ENCODE results near the gene RGS6. TPM values are rescaled to one million over a fixed set of nuclear protein-coding genes. Genes with fewer than 3 reads are reported as not detected.

Gene RGS6
- total RNA-seq, 2 experiments from 2014 or later = 0.10 to 0.44 TPM

DNA sequence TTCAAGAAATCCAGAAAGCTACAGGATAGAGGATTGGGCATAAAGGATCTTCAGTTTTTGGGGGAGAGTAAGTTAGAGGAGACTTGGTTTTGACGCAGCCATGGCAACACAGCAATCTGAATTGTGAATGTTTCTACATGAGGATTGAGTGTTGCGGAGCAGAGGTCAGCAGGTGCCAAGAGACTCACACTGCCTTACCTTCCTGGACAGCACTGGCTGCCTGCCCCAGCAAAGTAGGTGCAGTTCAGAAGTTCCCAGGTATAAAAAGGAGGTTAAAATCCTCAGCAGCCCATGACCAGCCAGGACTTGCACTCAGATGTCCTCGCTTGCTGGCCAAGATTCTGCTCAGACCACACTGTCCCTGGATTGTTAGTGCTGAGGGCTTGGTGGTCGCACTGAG is 590.6 kb downstream of the RGS6 start:
- Mint-ChIP-seq H3K4me1 (peaks cover 44% of the 10 kb centered on the region), H3K36me3 (peaks cover 8% of the 10 kb centered on the region)

GRCh38 chr14:72523424-72524294 is 591.4 kb downstream of the RGS6 start:
- no peak overlapping the region for H3K27ac Mint-ChIP-seq
- H3K9me3 Mint-ChIP-seq = peaks cover 11% of the 10 kb centered on the region
- no peak for DNase-seq
- H3K36me3 Mint-ChIP-seq = peaks cover 8% of the 10 kb centered on the region
- no peak overlapping the region for H3K4me3 Mint-ChIP-seq
- peaks cover 41% of the 10 kb centered on the region for H3K4me1 Mint-ChIP-seq
- peaks cover 5% of the 10 kb centered on the region for H3K27me3 Mint-ChIP-seq

More for the DNA sequence above, 590.6 kb downstream of the RGS6 start:
- Mint-ChIP-seq H3K27me3 (peaks cover 4% of the 10 kb centered on the region), H3K9me3 (peaks cover 11% of the 10 kb centered on the region), H3K27ac (no peak overlapping the region), H3K4me3 (no peak overlapping the region)
- no peak for DNase-seq

DNA sequence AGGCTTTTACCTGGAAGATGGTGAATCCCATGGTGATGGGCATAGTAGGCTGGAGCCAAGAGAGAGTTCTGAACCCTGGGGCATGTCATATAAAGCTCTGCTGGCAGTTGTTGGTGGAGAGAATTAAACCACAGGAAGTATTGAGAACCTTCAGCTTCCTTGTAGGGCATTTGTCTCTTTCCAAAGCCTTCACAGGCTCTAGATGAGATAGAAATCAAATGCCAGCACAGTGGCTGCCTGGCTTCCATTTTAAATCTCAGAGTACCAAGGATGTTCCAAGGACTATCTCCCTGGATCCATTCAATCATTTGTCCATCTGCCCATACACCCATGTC is 592.0 kb downstream of the RGS6 start:
- Mint-ChIP-seq H3K27ac (no peak overlapping the region), H3K4me3 (no peak overlapping the region), H3K36me3 (peaks cover 8% of the 10 kb centered on the region), H3K9me3 (peaks cover 11% of the 10 kb centered on the region), H3K27me3 (peaks cover 5% of the 10 kb centered on the region), H3K4me1 (peaks cover 36% of the 10 kb centered on the region)
- DNase-seq = no peak

GRCh38 chr14:72525087-72525915 is 593.1 kb downstream of the RGS6 start:
- no peak overlapping the region for H3K4me3 Mint-ChIP-seq
- peaks cover 8% of the 10 kb centered on the region for H3K36me3 Mint-ChIP-seq
- H3K9me3 Mint-ChIP-seq = peaks cover 6% of the 10 kb centered on the region
- H3K27ac Mint-ChIP-seq = no peak overlapping the region
- DNase-seq = no peak
- peaks cover 5% of the 10 kb centered on the region for H3K27me3 Mint-ChIP-seq
- H3K4me1 Mint-ChIP-seq = peaks cover 27% of the 10 kb centered on the region

DNA sequence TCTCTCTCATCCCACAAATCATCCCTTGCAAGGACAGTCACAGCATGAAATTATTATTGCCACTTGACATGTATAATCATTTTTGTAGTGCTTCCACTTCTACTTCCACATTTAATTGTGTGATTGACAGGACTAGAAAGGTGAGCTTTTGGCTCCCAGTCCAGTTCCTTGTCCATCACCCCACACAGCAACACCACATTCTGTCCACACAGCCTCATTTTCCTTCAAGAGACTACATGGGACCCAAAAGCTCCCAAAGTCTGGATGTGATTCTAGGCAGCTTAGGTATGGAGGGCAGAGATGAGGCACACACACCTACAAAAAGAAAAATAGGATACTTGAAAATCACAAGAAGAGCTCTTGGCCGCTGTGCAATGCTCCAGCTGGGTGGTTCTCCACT is 595.4 kb downstream of the RGS6 start:
- H3K36me3 Mint-ChIP-seq = peaks cover 4% of the 10 kb centered on the region
- H3K27ac Mint-ChIP-seq = no peak overlapping the region
- no peak for DNase-seq
- no peak overlapping the region for H3K4me3 Mint-ChIP-seq
- peaks cover 2% of the 10 kb centered on the region for H3K9me3 Mint-ChIP-seq
- H3K27me3 Mint-ChIP-seq = peaks cover 5% of the 10 kb centered on the region
- peaks cover 20% of the 10 kb centered on the region for H3K4me1 Mint-ChIP-seq

- peaks cover 5% of the 10 kb centered on the region for H3K27me3 Mint-ChIP-seq
- H3K4me3 Mint-ChIP-seq = no peak overlapping the region
- H3K4me1 Mint-ChIP-seq = peaks cover 23% of the 10 kb centered on the region
- peaks cover 4% of the 10 kb centered on the region for H3K36me3 Mint-ChIP-seq
- H3K27ac Mint-ChIP-seq = no peak overlapping the region
- H3K9me3 Mint-ChIP-seq = peaks cover 2% of the 10 kb centered on the region
- DNase-seq = no peak
Measured at GRCh38 chr14:72528059-72528862, 596.0 kb downstream of the RGS6 start.

DNA sequence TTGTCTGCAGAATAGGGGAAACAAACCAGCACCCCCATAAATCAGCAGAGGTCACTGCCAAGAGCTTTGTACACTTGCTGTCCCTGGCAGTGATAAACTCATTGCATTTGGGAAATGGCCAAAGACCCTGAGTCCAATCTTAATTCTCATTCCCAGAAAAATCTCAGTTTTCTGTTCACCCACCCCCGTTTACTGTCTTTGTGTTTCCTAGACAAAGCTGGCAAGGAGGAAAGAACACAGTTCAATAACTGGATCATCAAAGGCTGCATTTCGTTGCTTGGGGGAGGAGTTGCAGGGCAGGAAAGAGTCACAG is 596.6 kb downstream of the RGS6 start:
- Mint-ChIP-seq H3K27me3 (peaks cover 5% of the 10 kb centered on the region), H3K4me3 (no peak overlapping the region), H3K36me3 (peaks cover 8% of the 10 kb centered on the region), H3K9me3 (peaks cover 6% of the 10 kb centered on the region), H3K27ac (no peak overlapping the region), H3K4me1 (peaks cover 21% of the 10 kb centered on the region)
- no peak for DNase-seq

- H3K4me1 Mint-ChIP-seq = peaks cover 36% of the 10 kb centered on the region
Measured at GRCh38 chr14:72532686-72533454, 600.6 kb downstream of the RGS6 start.

DNA sequence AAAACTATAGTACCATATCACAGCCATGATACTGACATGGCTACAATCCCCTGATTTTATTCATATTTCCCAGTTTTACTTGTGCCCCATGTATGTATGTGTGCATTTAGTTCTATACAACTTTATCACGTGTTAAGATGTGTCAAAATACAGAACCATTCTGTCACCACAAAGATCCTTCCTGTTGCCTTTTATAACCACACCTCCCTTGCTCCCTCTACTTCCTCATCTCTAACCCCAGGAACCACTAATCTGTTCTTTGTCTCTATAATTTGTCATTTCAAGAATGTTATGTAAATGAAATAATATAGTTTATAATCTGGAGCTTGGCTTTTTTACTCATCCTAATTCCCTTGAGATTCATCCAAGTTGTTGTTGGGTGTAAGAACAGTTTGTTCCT is 603.3 kb downstream of the RGS6 start:
- no peak overlapping the region for H3K27ac Mint-ChIP-seq
- H3K36me3 Mint-ChIP-seq = peaks cover 8% of the 10 kb centered on the region
- H3K4me3 Mint-ChIP-seq = no peak overlapping the region
- peaks cover 8% of the 10 kb centered on the region for H3K9me3 Mint-ChIP-seq
- peaks cover 35% of the 10 kb centered on the region for H3K4me1 Mint-ChIP-seq
- DNase-seq = no peak
- no peaks in the 10 kb centered on the region for H3K27me3 Mint-ChIP-seq

More at GRCh38 chr14:72532686-72533454, 600.6 kb downstream of the RGS6 start:
- Mint-ChIP-seq H3K36me3 (peaks cover 8% of the 10 kb centered on the region), H3K9me3 (peaks cover 8% of the 10 kb centered on the region), H3K27ac (no peak overlapping the region), H3K4me3 (no peak overlapping the region), H3K27me3 (peaks cover under 1% of the 10 kb centered on the region)
- no peak for DNase-seq

- Mint-ChIP-seq H3K4me1 (peaks cover 23% of the 10 kb centered on the region), H3K27ac (no peak overlapping the region), H3K36me3 (peaks cover 4% of the 10 kb centered on the region), H3K27me3 (no peaks in the 10 kb centered on the region), H3K4me3 (no peak overlapping the region), H3K9me3 (peaks cover 4% of the 10 kb centered on the region)
- no peak for DNase-seq
Measured at GRCh38 chr14:72538387-72538786, 606.2 kb downstream of the RGS6 start.

GRCh38 chr14:72539661-72540315 is 607.6 kb downstream of the RGS6 start:
- no peak overlapping the region for H3K4me3 Mint-ChIP-seq
- DNase-seq = no peak
- H3K27me3 Mint-ChIP-seq = no peaks in the 10 kb centered on the region
- no peak overlapping the region for H3K27ac Mint-ChIP-seq
- no peaks in the 10 kb centered on the region for H3K9me3 Mint-ChIP-seq
- peaks cover 20% of the 10 kb centered on the region for H3K4me1 Mint-ChIP-seq
- H3K36me3 Mint-ChIP-seq = no peaks in the 10 kb centered on the region

GRCh38 chr14:72540836-72541235 is 608.6 kb downstream of the RGS6 start:
- no peaks in the 10 kb centered on the region for H3K27me3 Mint-ChIP-seq
- H3K4me1 Mint-ChIP-seq = peaks cover 15% of the 10 kb centered on the region
- H3K4me3 Mint-ChIP-seq = no peak overlapping the region
- no peaks in the 10 kb centered on the region for H3K36me3 Mint-ChIP-seq
- no peak overlapping the region for H3K27ac Mint-ChIP-seq
- H3K9me3 Mint-ChIP-seq = no peaks in the 10 kb centered on the region
- no peak for DNase-seq

- Mint-ChIP-seq H3K27me3 (no peaks in the 10 kb centered on the region), H3K36me3 (no peaks in the 10 kb centered on the region), H3K4me3 (no peak overlapping the region)
Measured at GRCh38 chr14:72541546-72541945, 609.3 kb downstream of the RGS6 start.

GRCh38 chr14:72543341-72543740 is 611.1 kb downstream of the RGS6 start:
- DNase-seq = no peak
- no peaks in the 10 kb centered on the region for H3K9me3 Mint-ChIP-seq
- no peak overlapping the region for H3K4me3 Mint-ChIP-seq
- H3K36me3 Mint-ChIP-seq = no peaks in the 10 kb centered on the region
- no peaks in the 10 kb centered on the region for H3K27me3 Mint-ChIP-seq
- H3K4me1 Mint-ChIP-seq = peaks cover 11% of the 10 kb centered on the region
- no peak overlapping the region for H3K27ac Mint-ChIP-seq

More at GRCh38 chr14:72541546-72541945, 609.3 kb downstream of the RGS6 start:
- no peak for DNase-seq
- Mint-ChIP-seq H3K27ac (no peak overlapping the region), H3K4me1 (peaks cover 11% of the 10 kb centered on the region), H3K9me3 (no peaks in the 10 kb centered on the region)

Data from activated naive CD8-positive, alpha-beta T cell treated with anti-CD3 and anti-CD28 coated beads for 36 hours (primary cell).